Medulla oblongata (tissue), 1 donor: ENCODE results near the gene SFTA2.
A peak's percentile ranks its signal among the peaks of the same experiment; 100 is the strongest.

Source experiments
- DNase-seq: peaks from one replicate; pipeline ENCODE4 v3.0.0-alpha.2; 2015; ENCODE audit errors: extremely low spot score

SFTA2 gene

DNA sequence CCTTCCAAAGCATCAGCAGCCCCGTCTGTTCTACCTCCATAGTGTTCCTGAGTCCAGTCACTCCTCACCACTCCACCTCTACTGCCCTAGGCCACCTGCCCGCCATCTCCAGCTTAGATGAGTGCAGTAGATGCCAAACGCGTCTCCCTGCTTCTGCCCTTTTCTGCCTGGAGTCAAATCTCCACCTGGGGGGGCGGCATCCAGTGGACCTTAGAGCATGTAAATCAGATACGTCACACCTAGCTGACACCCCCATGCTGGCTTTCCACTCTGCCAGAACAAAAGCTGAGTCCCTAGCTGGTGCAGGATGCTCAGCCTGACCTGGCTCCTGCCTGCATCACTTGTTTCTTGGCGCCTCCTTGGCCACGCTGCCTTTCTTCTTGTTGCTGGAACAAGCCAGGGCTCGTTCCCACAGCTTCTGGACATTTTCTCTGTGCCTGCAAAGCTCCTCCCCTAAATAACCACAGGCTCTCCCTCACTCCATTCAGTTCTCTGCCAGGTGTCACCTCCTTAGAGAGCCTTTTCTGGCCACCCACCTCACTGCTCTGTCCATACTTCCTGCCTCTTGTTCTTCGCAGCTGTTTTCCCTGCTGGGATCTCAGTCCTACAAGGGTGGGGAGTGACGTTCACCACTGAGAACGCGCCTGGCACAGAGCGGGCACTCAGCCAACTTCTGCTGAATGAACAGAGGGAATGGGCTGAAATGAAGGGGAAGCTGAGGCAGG is 41.9 kb downstream of the SFTA2 start:
- DNase-seq, result peak; percentile 92

DNA sequence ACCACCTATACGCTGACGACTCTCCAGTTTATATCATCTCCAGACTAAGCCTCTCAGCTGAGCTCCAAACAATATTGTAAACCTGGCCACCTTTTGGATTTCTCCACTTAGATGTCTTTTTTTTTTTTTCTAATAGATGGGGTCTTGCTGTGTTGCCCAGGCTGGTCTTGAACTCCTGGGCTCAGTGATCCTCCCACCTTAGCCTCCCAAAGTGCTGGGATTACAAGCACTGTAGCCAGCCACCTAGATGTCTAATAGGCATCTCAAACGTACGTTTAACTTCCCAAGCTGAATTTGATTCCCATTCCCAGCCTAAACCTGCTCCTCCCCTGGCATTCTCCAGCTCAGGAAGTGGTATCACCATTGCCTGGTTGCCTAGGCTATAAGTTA is 42.5 kb downstream of the SFTA2 start:
- no peak for DNase-seq

DNA sequence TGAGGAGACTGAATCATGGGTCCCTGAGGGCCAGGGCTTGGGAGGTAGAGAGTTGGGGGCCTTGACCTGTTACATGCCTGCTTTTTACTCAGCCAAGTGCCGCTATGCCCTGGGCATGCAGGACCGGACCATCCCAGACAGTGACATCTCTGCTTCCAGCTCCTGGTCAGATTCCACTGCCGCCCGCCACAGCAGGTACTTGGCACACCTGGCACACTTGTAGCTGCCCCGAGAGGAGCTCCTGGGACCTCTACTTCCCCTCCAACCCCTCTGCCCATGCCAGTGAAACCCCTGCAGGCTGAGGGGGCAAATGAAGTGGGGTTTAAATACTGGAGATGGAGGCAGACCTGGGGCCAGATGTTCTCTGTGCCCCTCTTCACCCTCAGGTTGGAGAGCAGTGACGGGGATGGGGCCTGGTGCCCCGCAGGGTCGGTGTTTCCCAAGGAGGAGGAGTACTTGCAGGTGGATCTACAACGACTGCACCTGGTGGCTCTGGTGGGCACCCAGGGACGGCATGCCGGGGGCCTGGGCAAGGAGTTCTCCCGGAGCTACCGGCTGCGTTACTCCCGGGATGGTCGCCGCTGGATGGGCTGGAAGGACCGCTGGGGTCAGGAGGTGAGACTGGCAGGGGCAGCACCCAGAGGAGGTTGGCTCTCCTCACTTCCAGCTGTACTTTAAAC is 43.0 kb downstream of the SFTA2 start:
- DNase-seq, result no peak

DNA sequence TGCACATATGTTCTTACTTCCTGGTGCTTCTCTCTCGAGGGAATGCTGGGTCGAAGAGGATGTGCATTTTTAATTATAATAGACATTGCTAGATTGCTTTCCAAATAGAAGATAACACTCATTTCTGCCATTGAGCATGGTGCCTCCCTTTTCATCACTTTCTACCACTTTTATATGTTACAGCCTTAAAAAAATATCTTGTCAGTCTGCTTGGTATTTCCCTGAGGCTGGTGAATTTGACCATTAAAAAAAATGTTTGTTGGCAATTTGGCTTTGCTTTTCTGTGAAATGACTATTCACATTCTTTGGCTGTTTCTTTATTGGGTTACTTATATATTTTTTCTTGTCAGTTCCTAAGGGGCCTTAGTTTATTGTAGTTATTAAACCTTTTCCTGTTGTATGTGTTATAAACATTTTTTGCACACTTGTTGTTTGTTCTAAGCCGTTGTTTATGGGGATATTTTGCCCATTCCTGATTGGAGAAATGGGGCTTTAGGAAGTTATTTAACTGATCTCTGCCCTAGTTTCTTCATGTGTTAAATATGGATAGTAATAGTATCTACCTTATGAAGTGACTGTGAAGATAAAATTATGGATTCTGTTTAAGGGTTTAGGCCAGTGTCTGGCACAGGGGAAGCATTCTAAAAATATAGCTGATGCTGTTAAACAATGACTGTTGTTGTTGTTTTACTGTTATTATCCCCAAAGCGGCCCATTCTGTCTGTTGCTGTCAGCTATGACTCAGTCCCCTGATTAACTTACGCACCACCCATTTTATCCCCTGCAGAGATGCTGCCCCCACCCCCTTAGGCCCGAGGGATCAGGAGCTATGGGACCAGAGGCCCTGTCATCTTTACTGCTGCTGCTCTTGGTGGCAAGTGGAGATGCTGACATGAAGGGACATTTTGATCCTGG is 43.8 kb downstream of the SFTA2 start:
- DNase-seq, result peak; percentile 68

DNA sequence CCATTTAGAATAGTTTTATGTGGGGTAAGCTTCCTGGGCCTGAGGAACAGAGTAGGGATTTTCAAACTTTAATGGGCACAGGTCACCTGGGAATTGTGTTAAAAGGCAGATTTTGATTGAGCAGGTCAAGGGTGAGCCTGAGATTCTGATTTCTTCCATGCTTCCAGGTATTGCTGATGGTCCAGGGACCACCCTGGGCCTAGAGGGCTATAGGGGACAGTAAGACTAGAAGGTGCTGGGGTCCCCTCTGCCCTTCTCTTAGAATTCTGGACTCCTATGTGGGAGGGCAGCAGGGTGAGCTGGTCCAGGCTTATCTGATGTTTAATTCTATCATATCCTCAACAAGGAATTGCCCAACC is 45.1 kb downstream of the SFTA2 start:
- no peak for DNase-seq

DNA sequence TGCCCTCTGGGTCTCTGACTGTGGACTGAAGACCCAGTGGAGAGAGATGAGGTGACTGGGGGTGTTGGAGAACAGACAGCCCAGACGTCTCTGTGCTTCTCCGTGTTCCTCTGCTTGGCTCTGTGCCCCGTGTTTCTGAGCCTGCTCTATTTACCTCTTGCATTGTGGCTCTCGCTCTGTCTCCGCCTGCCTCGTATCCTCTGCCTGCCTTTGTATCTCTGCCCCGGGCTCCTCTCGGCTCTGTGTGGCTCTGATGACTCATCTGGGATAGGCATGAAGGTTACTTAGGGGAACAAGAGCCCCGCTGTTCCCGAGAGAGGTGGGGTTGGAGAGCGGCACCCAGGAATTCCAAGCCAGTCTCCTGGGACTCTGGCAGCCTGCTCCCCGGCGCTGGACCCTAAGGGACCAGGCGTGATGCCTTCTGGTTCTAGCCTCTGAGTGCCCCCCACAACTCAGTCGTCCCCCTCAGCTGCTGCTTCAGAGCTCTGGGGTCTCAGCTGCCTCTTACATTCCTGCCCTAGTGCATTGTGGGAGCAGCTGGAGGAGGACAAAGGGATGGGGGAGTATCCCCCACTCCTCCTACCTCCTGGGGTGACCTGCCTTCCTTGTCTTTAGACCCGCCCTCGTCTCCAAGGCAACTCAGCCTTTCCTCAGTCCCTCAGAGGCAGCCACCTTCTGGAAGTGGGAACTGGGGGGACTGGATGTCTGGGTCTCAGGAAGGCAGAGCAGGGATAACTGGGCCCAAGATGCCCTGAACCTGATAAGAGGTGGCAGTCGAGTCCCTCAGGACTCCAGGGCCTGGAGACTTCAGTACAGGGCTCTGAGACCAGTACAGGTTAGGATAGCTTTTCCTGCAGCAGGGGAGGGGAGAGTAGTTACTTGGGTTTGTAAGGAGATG is 45.7 kb downstream of the SFTA2 start:
- peak; percentile 78 for DNase-seq

DNA sequence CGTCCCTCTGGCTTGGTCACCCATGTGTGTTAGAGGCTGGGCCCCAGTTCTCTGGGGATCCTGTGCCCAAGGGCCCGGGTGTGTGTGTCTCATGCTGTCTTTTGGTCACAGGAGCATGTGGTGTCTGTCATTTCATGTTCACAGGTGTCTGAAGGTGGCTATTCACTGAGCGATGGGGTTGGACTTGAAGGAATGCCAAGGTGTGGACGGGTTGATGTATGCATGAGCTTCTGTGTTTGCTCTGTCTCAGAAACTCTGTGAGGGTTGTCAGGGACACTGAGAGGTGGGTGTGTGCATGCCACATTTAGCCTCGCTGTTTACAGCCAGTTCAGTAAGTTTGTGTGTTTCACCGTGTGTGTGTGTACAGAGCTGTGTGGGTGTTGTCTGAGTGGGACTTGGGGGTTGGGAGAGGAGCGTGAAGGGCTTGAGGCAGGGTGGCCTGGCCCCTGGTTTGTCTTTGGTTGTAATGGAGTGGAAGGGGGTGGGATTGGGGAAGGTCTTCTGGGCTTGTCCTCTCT is 46.4 kb downstream of the SFTA2 start:
- peak; percentile 59 for DNase-seq

DNA sequence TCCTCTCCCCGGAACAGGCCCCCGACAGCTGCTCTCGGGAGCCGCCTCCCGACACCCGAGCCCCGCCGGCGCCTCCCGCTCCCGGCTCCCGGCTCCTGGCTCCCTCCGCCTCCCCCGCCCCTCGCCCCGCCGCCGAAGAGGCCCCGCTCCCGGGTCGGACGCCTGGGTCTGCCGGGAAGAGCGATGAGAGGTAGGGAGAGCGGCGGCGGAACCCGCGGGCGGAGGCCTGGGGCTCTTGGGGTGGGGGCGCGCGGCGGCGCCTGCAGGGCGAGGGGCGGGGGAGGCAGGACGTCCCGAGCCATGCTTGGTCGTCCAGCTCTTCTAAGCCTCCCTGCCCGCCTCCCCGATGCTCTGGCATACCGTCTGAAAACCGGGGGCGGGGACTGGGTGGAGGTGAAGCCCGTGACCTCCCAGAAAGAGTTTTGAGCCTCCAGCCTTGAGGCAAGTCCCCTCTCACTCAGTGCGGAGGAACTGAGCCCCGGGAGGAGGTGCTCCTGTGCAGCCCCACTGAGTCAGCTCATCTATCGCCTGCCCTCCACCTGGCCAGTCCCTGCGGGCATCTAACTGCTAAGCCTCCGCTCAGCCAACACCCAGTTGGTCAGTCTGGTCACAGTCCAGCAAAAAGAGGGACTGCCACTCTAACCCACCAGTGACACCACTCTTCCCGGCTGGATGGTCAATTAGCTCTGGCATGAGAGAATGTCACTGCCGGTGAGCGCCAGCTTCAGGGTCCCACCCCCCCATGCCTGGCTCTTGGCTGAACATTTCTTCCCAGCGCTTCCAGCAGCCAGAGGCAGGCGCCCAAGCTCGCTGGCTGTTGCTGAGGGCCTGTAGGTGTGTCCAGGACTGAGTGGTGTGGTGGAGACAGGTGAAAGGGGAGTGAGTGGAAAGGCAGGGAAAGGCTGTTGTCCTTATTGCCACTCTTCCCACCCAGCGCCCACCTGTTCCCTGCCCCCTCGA is 47.2 kb downstream of the SFTA2 start:
- peak; percentile 71 for DNase-seq

DNA sequence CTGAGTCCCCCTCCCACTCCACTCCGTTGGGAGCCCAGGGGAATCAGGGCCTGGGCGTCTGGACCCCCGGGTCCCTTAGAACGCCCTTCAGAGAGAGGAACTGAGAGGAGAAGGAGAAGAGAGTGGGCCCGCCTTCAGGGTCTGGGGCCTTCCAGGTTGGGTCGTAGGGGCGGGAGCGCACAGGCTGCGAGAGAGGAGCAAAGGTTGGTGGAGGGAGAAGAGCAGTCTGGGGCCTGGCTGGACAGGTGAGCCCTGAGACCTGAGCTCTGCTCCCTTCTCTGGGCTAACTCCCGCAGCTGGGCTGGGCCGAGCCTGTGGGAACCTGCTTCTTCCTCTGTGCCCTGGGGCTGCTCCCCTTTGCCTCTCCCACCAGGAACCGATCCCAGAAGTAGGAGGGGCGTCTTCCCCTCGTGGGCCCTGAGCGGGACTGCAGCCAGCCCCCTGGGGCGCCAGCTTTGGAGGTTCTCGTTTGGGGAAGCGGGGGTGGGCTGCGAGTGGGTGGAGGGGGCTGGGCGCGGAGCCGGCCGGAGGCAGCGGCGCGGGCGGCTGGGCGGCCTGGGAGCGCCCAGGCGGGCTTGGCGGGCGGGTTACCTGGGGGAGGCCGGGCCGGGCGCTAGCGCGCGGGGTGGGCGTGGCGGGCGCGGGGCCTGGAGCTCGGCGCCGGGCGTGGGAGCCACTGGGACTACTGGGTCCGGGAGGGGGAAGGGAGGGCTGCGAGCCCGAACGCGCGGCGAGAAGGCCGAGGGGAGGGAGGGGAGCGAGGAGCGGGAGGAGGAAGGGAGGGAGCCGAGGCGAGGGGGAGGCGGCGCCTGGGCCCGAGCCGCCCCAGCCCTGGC is 48.1 kb downstream of the SFTA2 start, which contains the start of gene DDR1:
Gene DDR1 (plus strand): TSS at position 835 of the 836 bp plus-strand sequence. CDS start 4,211 bp downstream, outside the sequence.
- DNase-seq, result peak; percentile 89

DNA sequence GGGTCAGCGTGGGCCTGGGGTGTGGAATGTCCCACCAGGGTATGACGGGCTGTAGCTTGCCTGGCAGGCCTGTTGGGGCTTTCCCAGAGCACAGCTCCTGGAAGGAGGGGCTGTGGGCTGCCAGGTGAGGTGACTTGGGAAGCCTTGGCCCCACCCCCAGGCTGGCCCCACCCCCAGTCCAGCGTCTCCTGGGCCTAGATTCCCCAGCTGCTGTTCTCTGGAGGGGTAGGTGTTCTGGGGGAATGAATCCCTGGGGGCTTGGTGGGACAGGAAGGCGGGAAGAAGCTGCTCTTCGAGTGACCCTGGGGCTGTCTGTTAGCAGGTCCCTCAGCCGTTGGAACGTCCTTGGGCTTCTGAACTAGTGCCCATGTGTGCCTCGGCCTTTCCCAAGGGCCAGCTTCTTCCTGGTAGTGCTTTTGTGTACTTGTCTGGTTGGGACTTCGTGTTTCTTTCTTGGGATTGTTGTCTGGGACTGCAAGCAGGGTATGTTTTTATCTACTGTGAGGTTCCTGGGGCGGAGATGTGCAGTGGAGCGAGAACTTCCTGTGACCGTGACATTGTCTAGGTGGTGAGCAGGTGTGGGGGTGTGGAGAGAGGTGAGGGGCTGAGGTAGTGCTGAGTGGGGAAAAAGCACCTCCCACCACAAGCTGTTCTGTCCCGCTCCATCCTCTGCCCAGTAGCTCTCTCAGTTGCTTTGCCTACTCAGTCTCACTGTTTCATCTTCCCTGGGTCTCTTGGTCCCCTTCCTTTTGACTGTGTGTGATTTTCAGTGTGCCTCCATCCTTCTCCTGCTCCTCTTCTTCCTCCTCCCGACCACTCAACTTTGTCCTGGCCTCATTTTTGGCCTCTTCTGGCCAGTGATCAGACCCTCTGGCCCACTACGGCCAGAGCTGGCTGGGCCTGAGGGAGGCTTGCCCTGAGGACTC is 48.9 kb downstream of the SFTA2 start:
- peak; percentile 36 for DNase-seq

DNA sequence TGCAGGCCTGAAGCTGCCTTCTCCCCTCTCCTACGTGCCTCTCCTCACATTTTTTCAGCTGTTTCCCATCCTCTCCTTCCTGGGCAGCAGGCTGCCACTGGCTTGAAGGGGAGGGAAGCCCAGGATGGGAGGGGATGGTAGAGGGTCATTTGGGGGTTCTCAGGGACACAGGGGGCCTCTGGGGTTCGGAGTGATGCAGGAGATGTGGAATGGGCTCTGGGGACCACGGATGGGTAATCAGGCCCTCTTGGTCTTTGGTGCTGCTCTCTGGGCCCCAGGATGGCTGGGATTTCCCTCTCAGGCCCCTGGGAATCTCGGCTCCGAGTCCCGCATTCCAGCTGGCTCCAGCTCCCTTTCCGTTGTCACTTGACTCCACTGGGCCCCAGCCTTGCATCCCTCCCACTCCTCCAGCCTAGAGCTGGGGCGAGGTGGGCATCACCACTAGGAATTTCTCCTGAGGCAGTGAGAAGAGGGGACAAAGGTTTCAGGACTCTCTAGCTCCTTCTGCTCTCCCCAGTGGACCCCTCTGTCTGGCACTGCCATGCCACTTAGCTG is 49.7 kb downstream of the SFTA2 start:
- DNase-seq, result peak; percentile 31

DNA sequence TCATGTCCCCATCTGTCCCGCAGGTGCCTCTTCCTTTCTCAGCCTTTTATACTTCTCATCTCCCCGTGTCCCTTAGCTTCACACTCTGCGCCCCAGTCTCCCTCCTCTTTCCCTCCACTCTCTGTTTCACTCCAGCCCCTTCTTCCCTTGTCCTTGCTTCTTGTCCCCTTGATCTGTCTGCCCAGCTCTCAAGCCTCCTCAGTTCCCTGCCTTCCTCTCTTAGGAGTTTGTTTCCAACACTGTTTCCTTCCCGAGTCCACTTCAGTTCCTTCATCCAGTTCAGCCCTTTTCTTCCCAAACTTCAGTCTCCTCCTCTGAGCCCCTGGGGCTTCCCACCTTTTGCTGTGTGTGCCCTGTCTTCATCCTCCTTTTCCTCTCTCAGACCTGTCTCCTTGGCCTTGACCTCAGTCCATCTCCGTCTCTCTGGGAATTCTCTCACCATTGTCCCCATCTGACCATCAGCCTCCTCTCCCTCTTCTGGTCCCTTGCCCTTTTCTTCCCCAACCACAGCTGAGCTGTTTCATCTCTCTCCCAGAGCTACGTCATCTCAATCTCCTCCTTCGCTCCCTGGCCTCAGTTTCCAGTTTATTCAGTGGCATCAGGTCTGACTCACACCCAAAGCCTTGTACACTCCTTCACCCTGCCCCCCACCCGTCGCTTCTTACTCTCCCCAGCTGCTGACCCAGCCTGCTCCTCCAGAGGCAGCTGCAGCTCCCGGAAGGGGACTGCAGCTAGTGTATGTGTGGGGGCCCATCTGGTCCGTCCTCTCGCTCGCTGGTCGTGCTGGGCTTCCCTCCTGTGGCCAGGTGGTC is 50.4 kb downstream of the SFTA2 start:
- DNase-seq, result peak; percentile 54
